GM19324 (cell line): ENCODE results near the gene PCDHGC3.

Experiments used
- ATAC-seq: cut with Tn5 transposase; IDR thresholded peaks from one replicate; pipeline ENCODE4 v1.9.1; 2021; ENCODE audit warnings: mild to moderate bottlenecking, moderate library complexity; ENCODE audit not compliant: unreplicated experiment, low FRiP score

The PCDHGC3 gene

DNA sequence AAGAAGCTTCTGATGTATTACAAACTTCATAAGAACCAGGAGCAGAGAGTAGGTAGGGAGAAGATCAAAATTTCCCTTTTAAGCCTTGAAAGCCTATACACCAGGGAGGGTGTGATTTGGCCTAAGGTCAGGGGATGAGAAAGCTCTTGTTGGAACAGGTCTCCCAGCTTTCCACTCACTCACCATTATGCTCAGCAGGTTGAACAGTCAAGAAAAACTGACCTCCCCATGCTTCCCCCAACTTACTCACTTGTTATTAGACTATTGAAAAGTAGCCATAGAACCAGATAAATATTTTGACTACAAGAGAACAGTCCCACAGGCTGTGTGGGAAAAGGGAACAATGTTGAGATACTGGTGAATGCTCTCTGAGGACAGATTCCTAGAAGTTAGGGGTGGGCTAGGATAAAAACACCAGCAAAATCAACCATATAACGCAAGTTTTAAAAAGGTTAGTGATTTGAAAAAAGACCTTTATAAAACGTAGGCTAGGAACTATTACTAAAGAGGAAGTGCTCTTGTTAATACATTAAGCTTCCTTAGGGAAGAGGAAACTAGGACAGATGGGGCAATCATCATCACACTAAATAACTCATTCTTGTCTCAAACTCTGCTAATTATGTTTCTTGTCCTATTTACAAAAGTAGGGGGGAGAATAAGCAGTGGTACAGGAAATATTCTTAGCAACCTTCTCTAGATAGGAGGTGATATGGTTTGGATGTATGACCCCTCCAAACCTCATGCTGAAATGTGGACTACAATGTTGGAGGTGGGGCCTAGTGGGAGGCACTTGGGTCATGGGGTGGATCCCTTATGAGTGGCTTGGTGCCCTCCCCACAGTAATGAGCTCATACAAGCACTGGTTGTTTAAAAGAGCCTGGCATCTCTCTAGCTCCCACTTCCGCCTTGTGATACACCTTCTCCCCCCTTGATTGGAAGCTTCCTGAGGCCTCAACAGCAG, 44.1 kb downstream of the PCDHGC3 start:
- no peak for ATAC-seq

DNA sequence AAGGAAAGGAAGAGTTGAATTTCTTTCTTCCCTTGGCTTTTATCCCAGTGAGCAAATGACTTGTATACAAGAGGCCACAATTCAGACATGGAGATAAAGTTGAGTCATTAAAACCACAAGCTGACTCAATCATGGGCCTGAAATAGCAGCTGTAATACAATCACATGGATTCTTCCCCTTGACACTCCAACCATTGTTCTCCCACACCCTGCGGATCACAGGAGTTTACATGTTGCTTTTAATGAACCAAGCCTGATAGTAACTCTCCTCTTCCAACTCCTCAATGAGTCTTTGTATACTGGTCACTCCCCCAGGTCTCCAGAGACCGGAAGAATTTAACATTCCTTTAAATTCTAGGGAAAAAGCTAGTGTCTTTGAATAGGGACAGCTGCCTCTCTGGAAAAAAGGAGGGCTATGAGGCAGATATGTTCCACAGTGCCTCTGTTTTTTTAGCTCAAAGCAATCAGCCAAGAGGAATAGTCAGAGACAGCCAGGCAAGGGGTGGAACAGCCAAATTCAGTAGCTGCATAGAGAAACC, 45.5 kb downstream of the PCDHGC3 start:
- no peak for ATAC-seq

DNA sequence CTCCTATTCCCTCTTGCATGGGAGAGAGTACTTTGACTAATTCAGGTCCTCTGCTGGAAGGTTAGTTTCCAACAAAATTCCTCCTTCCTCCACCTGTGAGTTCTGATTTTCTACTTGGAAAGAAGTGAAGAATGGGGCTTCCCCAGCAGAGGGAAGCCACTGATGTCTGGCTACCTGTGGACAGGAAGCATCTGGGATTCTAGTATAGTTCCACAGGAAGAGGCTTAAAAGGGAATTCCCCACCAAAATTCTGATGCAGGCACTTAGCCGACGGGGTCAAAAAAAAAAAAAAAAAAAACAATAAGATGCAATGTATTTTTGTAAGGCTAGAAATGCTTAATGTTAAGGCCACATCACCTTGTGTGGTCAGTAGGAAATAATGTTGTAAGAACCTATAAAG, 46.5 kb downstream of the PCDHGC3 start:
- no peak for ATAC-seq

DNA sequence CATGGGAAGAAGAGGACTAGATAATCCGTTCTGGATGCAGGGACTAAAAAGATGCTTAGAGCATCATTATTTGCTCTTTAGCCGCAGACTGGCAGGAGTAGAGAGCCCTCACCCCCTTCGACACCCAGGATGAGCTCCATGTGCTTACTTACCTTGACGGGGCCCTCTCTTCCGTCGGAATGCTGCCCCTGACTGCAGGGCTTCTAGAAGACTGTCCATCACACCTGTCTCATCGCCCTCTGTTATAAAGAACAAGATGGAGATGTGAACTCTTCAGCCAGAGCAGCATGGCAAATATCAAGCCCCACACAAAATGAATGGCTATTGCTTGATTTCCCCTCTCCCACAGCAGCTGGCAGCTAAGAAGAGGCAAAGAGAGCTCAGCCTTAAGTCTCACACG, 48.2 kb downstream of the PCDHGC3 start:
- ATAC-seq: no peak

DNA sequence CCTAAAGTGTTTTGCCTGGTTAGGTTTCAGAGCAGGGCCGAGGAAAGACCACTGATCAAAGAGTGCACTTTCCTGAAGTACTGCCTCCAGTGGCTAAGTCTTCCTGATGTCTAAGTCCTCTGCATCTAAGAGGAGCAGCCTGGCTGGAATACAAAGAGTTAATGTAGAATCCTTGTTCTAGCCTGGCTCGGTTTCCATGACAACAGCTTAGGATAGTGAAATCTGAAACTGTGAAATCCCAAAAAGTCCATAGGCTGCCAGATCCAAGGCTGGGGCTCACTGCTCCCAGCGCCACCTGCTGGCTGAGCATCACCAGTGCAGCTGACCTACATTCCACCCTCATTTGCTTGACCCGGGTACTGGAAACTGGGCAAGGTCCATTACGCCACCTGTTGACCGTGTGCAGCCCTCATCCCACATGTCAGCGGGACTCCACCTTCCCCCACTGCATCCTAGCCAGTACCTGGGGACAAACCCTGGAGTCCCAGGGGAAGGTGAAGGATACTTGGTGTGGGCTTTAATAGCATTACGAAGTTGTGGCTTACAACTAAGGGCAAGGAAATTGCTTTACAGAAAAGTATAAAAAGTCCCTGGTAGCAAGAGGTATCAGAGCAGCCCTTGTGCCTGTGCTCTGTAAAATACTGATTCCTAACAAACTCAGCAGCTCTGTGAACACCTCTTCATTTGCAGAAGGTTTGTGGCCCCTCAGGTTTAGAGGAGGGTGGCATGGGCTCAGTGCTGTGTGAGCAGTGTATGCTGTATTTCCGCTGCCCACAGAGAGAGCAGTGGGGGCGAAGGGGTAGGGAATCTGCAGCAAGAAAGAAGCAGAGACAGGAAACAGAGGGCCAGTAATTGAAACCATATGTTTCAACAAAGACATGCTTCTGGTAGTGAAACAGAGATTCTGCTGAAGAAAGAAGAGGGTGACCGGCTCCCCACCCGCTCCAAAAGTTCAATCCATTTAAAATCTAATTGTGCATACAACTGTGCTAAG, 49.1 kb downstream of the PCDHGC3 start:
- peak; percentile 88 for ATAC-seq

DNA sequence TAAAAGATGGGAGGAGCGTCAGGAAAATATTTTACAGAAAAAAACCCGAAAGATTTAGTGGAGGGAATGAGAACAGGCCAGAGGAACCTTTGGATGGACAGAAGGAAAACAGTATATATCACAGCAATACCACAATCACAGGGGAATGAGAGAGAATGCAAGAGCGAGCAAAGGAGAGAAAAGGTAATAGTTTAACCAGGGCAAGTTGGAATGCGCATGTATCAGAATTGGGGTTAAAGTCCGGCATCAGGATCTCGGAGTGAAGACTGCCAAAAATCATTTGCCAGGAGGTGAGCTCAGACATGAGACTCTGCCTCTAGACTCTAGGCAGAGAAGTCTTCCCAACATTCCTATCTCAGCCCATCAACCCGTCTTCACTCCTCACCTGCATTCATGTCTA, 49.9 kb downstream of the PCDHGC3 start:
- ATAC-seq: no peak

DNA sequence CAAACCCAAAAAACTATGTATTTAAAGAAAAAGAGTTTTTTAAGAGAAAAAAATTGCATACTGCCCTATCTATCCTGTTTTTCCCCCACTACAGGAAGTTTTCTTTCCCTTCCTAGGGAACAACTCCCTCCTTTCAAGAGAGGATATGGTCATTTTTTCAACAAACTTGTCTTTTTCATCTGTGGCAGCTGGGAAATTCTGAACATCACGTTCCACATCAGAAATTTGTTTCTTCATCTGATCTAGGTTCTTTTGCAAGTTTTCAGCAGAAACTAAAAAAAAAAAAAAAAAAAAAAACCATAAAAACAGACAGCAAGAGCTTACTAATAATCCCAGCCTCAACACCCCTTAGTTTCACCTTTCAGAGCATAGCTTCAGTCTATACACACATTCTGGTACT, 51.7 kb downstream of the PCDHGC3 start:
- ATAC-seq: no peak
